GM19328 (cell line): Measurements from ENCODE around the gene SNX32.

Source experiments
- ATAC-seq: cut with Tn5 transposase; IDR thresholded peaks from one replicate; pipeline ENCODE4 v1.9.1; 2021; ENCODE audit warnings: mild to moderate bottlenecking, moderate library complexity; ENCODE audit not compliant: unreplicated experiment

The SNX32 gene

GRCh38 chr11:65796726-65797601, 36.8 kb upstream of the SNX32 start:
- no peak for ATAC-seq

DNA sequence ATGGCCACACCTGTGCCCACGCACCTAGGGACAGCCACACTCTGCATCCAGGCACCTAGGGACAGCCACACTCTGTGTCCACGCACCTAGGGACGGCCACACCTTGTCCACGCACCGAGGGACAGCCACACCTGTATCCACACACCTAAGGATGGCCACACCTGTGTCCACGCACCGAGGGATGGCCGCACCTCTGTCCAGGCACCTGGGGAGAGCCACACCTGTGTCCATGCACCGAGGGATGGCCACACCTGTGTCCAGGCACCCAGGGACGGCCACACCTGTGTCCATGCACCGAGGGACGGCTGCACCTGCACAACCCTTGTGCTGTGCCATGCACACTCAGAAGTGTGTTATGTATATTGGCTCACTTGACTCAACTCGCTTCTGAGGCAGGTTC, 36.1 kb upstream of the SNX32 start:
- ATAC-seq = no peak

DNA sequence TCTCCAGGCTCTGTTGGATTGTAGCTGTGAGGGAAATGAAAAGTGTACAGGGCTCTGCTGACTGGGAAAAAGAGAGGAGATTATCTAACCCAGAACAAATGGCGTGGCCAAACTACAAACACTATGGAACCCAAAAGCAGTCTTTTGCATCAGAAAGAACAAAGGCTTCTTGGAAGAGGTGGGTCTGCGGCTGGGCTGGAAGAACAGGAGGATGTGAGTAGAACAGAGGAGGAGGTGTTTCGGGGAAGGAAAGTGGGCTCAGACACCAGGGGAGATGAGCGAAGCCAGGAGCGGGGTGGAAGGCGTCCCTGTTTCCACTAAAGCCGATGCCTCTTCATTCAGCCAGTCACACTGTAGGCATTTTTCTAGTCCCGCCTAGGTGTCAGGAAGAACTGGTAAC, 34.9 kb upstream of the SNX32 start:
- no peak for ATAC-seq

DNA sequence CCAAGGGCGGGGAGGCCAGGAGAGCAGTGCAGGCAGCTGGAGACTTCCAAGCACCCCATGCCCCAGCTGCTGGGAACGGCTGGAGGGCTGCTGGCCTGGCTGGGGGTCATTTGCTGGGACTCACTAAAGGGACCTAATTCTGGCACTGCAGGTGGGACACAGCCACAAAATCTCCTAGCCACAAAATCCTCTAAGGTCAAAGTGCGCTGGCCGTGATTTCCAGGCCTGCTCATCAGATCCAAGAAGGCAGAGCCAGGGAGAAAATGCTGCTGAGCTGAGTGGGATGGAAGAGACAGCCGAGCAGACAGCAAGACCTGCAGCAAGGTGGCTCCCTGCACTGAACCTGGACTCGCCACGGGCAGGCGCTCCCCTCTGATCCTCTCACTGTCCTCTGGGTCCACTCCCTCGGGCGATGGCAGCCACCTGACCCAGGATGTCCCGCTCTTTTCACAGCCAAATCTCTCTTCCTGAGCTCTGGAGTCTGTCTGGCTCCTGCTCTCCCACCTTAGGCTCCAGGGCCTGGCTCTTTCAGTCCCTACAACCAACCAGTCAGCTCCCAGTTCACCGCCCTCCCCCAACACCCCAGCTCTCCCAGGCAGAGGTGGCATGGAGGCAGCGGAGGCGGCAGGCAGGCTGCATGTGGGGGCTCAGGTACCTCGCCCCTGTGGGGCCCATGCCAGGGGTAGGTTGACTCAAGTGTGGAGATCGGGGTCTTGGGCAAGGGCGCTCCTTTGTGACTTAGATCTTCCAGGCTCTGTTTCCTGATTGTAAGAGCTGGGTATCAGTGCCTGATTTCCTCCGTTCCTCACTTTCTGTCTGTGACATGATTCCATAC, 32.4 kb upstream of the SNX32 start:
- no peak for ATAC-seq

DNA sequence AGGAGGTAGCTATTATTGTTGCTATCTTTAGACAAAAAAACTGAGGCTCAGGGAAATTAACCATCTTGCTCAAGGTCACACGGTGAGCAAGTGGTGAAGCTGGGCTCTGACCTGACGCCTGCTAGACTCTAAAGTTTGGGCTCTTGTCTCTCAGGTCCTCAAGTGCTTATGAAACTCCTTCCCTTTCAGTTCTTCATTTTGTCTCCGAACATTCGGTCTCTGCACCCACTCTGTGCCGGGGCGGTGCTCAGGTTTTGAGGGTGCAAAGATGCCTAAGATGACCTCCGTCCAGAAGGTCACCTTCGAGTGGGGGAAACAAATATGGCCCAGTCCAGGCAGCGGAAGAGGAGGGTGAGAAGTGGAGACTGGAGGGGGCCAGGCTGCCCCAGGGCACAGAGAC, 30.9 kb upstream of the SNX32 start:
- ATAC-seq = no peak

DNA sequence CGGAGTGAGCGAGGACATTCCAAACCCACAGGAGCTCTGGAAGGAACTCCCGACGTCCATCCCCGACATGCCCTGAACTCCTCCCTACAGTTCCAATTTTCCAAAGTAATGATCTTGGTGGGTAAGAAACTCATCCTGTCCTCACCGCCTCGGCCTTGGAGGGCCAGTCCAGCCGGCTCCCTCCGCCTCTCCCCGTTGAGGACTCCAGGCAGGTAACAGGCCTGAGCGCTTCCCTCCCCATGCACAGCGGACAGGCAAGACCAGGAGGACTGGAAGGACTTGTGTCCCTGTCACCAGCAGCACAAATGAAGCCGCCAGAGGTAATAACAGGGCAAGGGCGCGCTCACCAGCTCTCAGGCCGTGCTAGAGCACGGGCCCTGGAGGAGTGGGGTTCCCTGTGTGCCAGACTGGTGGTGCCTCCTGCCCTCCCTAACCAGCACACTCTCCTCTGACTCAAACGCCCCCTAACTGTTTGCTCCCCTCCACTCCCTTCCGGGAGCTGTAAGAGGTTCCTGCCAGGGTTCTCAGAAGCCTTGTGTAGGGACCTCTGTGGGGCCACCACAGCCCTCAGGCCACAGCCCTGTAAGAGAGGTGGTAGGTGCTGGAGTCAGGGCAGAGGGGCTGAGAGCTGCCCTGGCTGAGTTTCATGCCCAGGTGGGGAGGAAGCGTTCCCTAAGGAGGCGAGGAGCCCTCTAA, 29.8 kb upstream of the SNX32 start:
- ATAC-seq = no peak

- no peak for ATAC-seq
Measured at GRCh38 chr11:65806979-65807378, 26.8 kb upstream of the SNX32 start.

DNA sequence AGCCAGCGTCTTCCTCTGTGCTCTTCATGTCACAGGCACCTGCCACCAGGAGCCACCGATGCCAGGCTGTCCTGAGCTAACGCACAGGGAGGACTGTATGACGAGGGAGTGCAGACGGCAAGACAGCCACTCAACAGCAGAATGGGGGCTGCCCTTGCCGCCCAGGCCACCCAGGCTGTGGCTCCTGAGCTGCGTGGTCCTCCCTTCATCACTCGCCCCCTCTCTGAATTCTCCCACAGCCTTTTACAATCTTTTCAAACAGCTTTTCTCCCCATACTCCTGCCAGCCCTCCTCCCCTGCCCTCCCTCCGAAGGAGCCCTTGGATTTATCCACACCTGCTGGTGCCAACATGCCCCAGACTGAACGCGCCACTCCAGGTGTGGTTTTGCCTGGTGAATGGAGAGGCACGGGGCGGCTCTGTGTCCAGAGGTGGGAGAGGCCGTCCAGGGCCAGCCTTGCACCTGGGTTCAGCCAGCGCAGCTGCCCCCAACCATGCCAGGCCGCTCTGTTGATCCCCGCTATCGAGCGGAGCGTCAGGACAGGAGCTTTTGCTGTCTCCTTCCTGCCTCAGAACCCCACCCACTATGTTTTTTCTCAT, 24.9 kb upstream of the SNX32 start:
- no peak for ATAC-seq

DNA sequence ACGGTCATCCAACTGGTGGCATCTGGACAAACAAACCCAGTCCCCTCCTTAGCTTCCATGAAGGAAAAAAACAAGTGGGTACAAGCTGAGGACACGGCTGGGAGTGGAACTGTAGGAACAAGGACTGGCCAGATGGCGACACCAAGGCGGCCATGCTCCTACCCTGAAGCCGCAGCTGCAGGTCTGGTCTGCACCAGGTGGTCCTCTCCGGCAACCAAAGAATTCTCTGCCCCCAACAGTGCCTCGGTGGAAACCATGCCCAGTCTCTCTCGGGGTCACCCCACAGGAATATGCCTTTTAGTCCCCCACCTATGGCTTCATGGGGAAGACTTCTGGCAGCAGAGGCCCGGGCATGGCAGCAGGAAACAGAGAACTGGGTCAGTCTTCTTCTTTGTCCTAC, 24.3 kb upstream of the SNX32 start:
- ATAC-seq = no peak

DNA sequence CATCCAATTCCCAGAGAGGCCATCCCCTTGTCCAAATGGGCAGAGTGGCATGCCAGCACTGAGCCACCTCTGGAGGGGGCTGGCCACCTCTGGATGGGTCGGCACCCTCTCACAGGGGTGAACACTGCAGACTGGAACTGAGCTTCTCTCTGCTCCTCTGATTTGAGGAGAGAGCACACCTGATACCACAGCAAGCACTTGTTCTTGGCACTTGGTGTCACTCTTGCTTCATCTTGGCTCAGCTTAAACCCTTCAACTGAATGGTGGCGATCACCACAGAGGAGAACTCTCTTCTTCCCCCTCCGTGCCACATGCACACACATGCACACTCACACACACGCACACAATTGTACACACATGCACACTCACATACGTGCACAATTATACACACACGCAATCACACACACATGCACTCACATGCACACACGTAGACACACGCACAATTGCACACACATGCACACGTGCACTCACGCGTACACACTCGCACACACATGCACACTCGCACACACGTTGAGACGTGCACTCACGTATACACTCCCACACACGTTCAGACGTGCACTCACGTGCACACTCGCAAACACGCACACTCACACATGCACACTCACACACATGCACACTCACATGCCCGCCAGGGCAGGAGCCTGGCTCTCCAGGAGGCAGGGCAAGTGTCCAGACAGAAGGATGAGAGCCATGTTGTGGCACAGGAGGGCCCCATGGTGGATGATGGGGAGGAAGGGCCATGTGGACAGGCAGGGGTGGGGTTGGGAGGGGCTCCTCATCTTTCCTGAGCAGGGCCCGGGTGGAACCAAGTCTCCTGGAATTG, 23.5 kb upstream of the SNX32 start:
- ATAC-seq = no peak

DNA sequence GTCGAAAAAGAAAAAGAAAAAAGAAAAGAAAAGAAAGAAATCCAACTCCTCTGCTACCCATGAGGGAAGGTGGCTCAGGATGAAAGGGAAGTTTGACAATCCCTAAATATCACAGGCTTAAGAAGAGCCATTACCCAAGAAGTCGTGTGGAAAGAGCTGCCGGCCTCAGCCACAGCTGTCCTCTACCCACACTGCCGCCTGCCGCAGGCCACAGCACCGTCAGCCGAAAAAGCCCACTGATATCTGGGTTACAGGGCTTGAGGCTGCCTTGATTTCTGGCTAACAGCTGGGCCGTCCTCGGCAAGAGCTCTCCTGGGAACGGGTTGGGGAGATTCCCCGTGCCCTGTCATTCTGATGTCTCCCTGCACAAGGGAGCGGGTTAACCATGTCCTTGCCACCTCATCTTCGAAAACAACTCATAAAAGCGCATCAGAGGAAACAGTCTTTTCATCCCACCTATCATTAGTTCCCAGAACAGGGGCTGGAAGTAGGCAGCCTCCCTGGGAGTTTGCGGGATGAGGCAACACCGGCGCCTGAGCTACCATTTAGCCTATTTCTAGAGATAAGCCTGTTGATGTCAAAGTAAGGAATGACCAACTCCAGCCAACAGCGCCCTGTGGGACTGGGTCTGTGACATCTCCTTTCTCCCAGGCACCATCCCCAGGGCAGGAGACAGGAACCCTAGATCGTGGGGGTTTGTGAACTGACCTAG, 21.8 kb upstream of the SNX32 start:
- no peak for ATAC-seq

DNA sequence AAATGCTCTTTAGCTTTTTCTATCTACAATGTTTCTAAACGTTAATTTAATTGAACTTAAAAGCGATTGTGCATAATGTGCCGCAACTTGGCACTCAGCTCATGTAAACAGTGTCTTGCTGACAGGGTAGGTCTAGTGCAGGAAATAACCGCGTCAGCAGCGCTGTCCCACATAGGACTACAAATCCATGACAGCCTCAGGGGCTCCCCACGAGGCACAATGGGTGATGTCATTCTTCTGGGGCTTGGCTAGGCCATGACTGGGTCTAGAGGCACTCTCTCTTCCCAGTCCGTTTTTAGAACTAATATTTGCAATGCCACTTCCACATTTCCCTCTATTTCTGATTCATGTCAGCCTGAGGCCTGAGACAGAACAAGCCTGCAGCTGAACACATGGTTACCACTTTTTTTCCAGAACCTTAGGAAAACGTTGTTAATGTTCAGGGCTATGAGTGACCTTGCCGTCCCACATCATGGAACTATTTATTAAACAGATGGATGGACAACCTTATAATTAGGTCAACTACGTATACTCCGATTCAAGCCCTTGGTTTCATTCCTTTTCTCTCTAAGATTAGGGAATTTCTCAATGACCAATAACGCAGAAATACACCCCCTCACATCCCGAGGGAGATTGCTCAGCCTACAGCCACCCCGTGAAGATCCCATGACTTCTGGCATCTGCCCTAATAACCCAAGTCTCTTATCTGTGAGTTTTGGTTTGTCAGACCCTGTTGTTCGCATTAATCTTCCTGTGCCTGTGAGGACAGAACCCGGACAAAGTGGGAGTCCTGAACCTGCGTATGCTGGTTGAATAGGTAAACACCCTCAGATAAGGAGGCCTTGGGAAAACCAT, 19.4 kb upstream of the SNX32 start:
- ATAC-seq = no peak

DNA sequence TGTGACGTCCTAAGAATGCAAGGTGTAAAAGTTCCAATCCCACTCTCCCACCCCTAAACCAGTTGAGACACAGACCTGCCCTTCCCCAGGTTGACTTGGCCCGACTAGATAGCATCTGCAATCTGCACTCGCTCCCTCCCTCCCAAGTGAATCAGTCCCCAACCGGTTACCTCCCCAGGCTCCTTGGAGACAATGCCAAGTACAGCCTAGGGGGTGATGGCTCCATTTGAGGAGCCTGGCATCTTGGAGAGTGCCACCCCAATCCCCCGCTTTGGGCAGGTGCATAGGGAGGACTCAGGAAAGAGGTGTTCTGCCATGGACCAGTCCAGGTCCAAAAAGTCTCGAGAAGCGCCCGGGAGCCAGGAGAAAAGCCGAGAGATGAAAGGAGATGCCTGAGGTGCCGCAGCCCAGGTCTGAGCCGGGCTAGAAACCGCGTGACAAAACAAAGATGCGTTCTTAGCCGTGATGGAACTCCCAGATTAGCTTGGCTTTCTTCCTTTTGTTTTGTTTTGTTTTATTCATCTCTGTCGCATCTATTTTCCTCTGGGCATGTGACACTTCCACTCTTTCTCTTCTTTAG, 18.7 kb upstream of the SNX32 start:
- ATAC-seq = no peak

- ATAC-seq = no peak
Measured at GRCh38 chr11:65816696-65817095, 17.1 kb upstream of the SNX32 start.

GRCh38 chr11:65817312-65817834, 16.4 kb upstream of the SNX32 start:
- ATAC-seq = no peak

GRCh38 chr11:65817835-65818680, 15.7 kb upstream of the SNX32 start:
- ATAC-seq = peak; percentile 58

DNA sequence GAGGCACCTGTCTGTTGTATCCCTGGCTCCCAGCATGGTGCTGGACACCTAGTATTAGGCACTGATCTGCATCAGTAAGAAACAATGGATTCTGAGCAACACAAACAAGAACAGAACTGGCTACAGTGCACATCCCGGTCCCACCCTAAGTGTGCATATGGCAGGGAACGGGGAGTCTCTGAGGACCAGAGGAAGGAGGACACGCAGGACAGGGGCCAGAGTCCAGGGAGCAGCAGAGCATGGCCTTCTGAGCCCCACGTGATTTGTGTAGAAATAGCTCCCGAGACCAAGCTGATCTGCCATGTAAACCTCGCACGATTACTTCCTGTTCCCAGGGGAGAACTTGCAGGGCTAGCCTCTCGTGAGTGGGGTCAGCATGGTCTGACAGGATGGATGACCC, 12.7 kb upstream of the SNX32 start:
- no peak for ATAC-seq
